IMR-90 (cell line): ENCODE results near the gene PDE8B.

Experiments used
- CEBPB ChIP-seq: IDR thresholded peaks from 2 replicates; pipeline ENCODE4 v1.6.1; 2012; ENCODE audit warnings: low read depth, low read length, improper control_type of control experiment
- CHD1 ChIP-seq: IDR thresholded peaks from 2 replicates; pipeline ENCODE4 v1.6.1; 2012; ENCODE audit warnings: low read depth, low read length, improper control_type of control experiment
- FOS ChIP-seq: fragments of 150-350 bp; IDR thresholded peaks from 2 replicates; pipeline ENCODE4 v1.6.1; 2016; ENCODE audit warnings: low read depth, low read length
- MAFK ChIP-seq: IDR thresholded peaks from 2 replicates; pipeline ENCODE4 v1.6.1; 2012; ENCODE audit warnings: low read depth, low read length, improper control_type of control experiment
- MAZ ChIP-seq: IDR thresholded peaks from 2 replicates; pipeline ENCODE4 v1.6.1; 2012; ENCODE audit warnings: low read depth, mild to moderate bottlenecking, low read length, improper control_type of control experiment, moderate library complexity, borderline replicate concordance
- MXI1 ChIP-seq: IDR thresholded peaks from 2 replicates; pipeline ENCODE4 v1.6.1; 2012; ENCODE audit warnings: low read depth, mild to moderate bottlenecking, low read length, moderate library complexity, borderline replicate concordance
- NFE2L2 ChIP-seq: fragments of 150-350 bp; IDR thresholded peaks from 2 replicates; pipeline ENCODE4 v1.6.1; 2016; ENCODE audit warnings: low read depth, mild to moderate bottlenecking, low read length
- POLR2A ChIP-seq: IDR thresholded peaks from 2 replicates; pipeline ENCODE4 v1.6.1; 2012; ENCODE audit warnings: mild to moderate bottlenecking, low read depth, low read length
- RAD21 ChIP-seq: IDR thresholded peaks from 2 replicates; pipeline ENCODE4 v1.6.1; 2012; ENCODE audit warnings: low read length, improper control_type of control experiment
- RCOR1 ChIP-seq: IDR thresholded peaks from 2 replicates; pipeline ENCODE4 v1.6.1; 2012; ENCODE audit warnings: mild to moderate bottlenecking, low read length, improper control_type of control experiment; ENCODE audit not compliant: insufficient replicate concordance
- RFX5 ChIP-seq: IDR thresholded peaks from 2 replicates; pipeline ENCODE4 v1.8.0; 2012; ENCODE audit warnings: low read depth, mild to moderate bottlenecking, low read length, moderate library complexity
- TF ChIP-seq, protein P1 (sequence below): conservative IDR thresholded peaks from 2 replicates; pipeline ENCODE4 v1.5.1; 2012; ENCODE audit warnings: mild to moderate bottlenecking, low read depth, low read length, improper control_type of control experiment
- TF ChIP-seq, protein P2 (sequence below): fragments of 150-350 bp; IDR thresholded peaks from 2 replicates; pipeline ENCODE4 v1.6.1; 2017; ENCODE audit warnings: mild to moderate bottlenecking, antibody characterized with exemption, low read length, low read depth

- TF ChIP-seq, protein P1, sequence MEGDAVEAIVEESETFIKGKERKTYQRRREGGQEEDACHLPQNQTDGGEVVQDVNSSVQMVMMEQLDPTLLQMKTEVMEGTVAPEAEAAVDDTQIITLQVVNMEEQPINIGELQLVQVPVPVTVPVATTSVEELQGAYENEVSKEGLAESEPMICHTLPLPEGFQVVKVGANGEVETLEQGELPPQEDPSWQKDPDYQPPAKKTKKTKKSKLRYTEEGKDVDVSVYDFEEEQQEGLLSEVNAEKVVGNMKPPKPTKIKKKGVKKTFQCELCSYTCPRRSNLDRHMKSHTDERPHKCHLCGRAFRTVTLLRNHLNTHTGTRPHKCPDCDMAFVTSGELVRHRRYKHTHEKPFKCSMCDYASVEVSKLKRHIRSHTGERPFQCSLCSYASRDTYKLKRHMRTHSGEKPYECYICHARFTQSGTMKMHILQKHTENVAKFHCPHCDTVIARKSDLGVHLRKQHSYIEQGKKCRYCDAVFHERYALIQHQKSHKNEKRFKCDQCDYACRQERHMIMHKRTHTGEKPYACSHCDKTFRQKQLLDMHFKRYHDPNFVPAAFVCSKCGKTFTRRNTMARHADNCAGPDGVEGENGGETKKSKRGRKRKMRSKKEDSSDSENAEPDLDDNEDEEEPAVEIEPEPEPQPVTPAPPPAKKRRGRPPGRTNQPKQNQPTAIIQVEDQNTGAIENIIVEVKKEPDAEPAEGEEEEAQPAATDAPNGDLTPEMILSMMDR = no peak
- TF ChIP-seq POLR2A = no peak
- TF ChIP-seq, protein P2, sequence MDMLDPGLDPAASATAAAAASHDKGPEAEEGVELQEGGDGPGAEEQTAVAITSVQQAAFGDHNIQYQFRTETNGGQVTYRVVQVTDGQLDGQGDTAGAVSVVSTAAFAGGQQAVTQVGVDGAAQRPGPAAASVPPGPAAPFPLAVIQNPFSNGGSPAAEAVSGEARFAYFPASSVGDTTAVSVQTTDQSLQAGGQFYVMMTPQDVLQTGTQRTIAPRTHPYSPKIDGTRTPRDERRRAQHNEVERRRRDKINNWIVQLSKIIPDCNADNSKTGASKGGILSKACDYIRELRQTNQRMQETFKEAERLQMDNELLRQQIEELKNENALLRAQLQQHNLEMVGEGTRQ = no peak
- no peak for TF ChIP-seq RAD21
- no peak for TF ChIP-seq MAFK
- no peak for TF ChIP-seq MAZ
- no peak for TF ChIP-seq MXI1
- no peak for TF ChIP-seq FOS
- no peak for TF ChIP-seq RFX5
- TF ChIP-seq RCOR1 = no peak
- TF ChIP-seq CHD1 = no peak
- no peak for TF ChIP-seq NFE2L2
- TF ChIP-seq CEBPB = no peak
Observed at GRCh38 chr5:77355080-77355479, 144.6 kb downstream of the PDE8B start.
